Transverse colon (tissue), 4 donors: ENCODE measurements around the gene GLI3.

Experiments used
- CTCF ChIP-seq, 5 experiments: fragments of 200-600 bp in 3 of 5; fragments of 450-650 bp in 2 of 5; sonication (generic) in 3 of 5; IDR thresholded peaks; 1 replicate in 2 of 5; 2 replicates in 3 of 5; pipeline ENCODE4 v1.5.1; 2016 to 2017; ENCODE audit warnings: antibody characterized with exemption in 5 of 5, inconsistent platforms in 3 of 5, mild to moderate bottlenecking in 2 of 5, moderate library complexity in 1 of 5
- POLR2A ChIP-seq: fragments of 450-650 bp; IDR thresholded peaks from one replicate; pipeline ENCODE4 v1.6.1; 2016; ENCODE audit warnings: antibody characterized with exemption, mild to moderate bottlenecking, moderate library complexity
- POLR2AphosphoS5 ChIP-seq, 3 donors: sonication (generic); formaldehyde crosslinking; IDR thresholded peaks; one replicate each; pipeline ENCODE4 v1.6.1; 2016; ENCODE audit warnings: antibody characterized with exemption in 3 of 3

GRCh38 chr7:42102301-42102700 lies 134.7 kb downstream of the GLI3 start:
- TF ChIP-seq CTCF (IDR thresholded peaks at IDR 0.05) (no peak), POLR2AphosphoS5 (IDR thresholded peaks at IDR 0.05) (no peak), POLR2A (no peak)
